KBM-7 (cell line): ENCODE results near the gene RPL9.
"Not testable (repeated sequence)": the region's sequence is repeated elsewhere in the genome, so short reads cannot be mapped to it uniquely, and the experiment has no call there.

Experiments used
- DNase-seq: peaks from one replicate; pipeline ENCODE4 v3.0.0-alpha.2; 2015
- in situ Hi-C: fragments of 300-500 bp; cut with MboI; formaldehyde crosslinking; loops from 2 replicates; pipeline ENCODE4 v1.14.3; 2020; ENCODE audit warnings: low sequenced_read_pairs, low pct_unique_long_range_greater_than_20kb, mixed read lengths

Gene RPL9

GRCh38 chr4:39469429-39470077, 10.8 kb upstream of the RPL9 start:
- DNase-seq = peak; percentile 92

GRCh38 chr4:39467464-39467863, 8.7 kb upstream of the RPL9 start:
- in situ Hi-C loops = no loop called here
- DNase-seq = no peak

More at GRCh38 chr4:39469429-39470077, 10.8 kb upstream of the RPL9 start:
- in situ Hi-C loops = no loop called here

GRCh38 chr4:39466747-39467146, 8.0 kb upstream of the RPL9 start:
- in situ Hi-C loops = no loop called here
- no peak for DNase-seq

- peak; percentile 51 for DNase-seq
- in situ Hi-C loops = no loop called here
These were observed 6.3 kb upstream of the RPL9 start for GRCh38 chr4:39464886-39465501.

GRCh38 chr4:39458161-39458504, 589 bp downstream of the RPL9 start:
- in situ Hi-C loops, DNase-seq: not testable (repeated sequence)

- in situ Hi-C loops = no loop called here
- peak; percentile 28 for DNase-seq
These were observed 1.6 kb downstream of the RPL9 start for GRCh38 chr4:39456946-39457763.

GRCh38 chr4:39455486-39455885, 3.2 kb downstream of the RPL9 start:
- in situ Hi-C loops = no loop called here
- no peak for DNase-seq

- in situ Hi-C loops = no loop called here
- DNase-seq = no peak
These were observed 5.0 kb downstream of the RPL9 start for GRCh38 chr4:39453738-39454137.

GRCh38 chr4:39452860-39453587, 5.7 kb downstream of the RPL9 start:
- in situ Hi-C loops = no loop called here
- DNase-seq = no peak

- DNase-seq = peak; percentile 19
- in situ Hi-C loops = no loop called here
These were observed 6.4 kb downstream of the RPL9 start for GRCh38 chr4:39452153-39452859.

GRCh38 chr4:39451423-39452023, 7.2 kb downstream of the RPL9 start:
- DNase-seq = no peak
- in situ Hi-C loops = no loop called here

GRCh38 chr4:39450618-39451017, 8.1 kb downstream of the RPL9 start:
- in situ Hi-C loops = no loop called here
- DNase-seq = peak; percentile 15

- in situ Hi-C loops = no loop called here
- no peak for DNase-seq
These were observed 11.7 kb downstream of the RPL9 start for GRCh38 chr4:39446842-39447573.

GRCh38 chr4:39446483-39446841, 12.3 kb downstream of the RPL9 start:
- in situ Hi-C loops = no loop called here

GRCh38 chr4:39442998-39443397, 15.7 kb downstream of the RPL9 start:
- DNase-seq = no peak
- in situ Hi-C loops = no loop called here

More at GRCh38 chr4:39446483-39446841, 12.3 kb downstream of the RPL9 start:
- DNase-seq = no peak

- in situ Hi-C loops = no loop called here
- DNase-seq = no peak
These were observed 17.1 kb downstream of the RPL9 start for GRCh38 chr4:39441593-39441992.

GRCh38 chr4:39435659-39436563, 22.8 kb downstream of the RPL9 start:
- no peak for DNase-seq
- in situ Hi-C loops = no loop called here
